ENCODE data around the gene MAPK13. TPM values are rescaled to one million over a fixed set of nuclear protein-coding genes. Genes with fewer than 3 reads are reported as not detected.
"Not testable (repeated sequence)": the region's sequence is repeated elsewhere in the genome, so short reads cannot be mapped to it uniquely, and the experiment has no call there.

MAPK13 gene
- total RNA-seq = 5.8 and 6.2 TPM in 2 replicates

DNA sequence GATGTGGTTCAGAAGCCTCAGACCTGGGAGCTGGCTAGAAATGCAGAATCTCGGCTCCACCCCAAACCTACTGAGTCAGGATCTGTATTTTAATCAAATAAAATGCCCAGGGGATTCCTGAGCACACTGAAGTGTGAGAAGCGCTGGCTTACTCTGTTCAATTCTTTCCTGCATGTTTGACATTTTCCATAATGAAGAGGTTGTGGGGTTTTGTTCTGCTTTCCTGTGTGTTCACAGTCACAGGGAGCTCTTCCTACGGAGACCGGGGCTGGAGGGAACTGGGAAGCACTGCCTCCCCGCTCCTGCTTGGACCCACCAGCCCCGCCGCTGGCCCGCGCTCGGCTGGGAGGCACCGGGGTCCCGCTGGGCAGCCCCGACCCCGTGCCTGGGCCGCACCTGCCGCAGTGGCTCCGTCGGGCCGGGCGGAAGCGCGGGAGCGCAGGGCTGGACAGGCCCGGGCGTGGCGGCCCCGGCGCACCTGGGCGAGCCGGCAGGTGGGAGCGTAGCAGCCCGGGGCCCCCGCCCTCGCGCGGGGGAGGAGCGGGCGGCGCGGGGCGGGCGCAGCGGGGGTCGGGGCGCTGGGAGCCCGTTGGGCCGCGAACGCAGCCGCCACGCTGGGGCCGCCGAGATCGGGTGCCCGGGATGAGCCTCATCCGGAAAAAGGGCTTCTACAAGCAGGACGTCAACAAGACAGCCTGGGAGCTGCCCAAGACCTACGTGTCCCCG lies at the start of gene MAPK13:
TSS of gene MAPK13 (plus strand) at position 573 of the 726 bp plus-strand sequence. CDS start at position 643, 70 bp downstream.
- DNase-seq (ENCODE audit: extremely low read depth, low read depth, low spot score) = no peak

DNA sequence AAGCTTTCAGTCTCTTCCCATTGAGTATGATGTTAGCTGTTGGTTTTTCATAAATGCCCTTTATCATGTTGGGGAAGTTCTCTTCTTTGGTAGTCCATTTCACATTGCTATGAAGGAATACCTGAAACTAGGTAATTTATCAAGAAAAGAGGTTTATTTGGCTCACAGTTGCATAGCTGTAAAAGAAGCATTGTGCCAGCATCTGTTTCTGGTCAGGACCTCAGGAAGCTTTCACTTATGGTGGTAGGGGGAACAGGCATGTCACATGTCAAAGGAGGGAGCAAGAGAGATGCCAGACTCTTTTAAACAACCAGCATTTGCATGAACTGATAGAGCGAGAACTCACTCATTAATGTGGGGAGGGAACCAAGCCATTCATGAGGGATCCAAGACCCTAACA lies 48.0 kb upstream of the MAPK13 start:
- no peak for DNase-seq (ENCODE audit: extremely low read depth, low read depth, low spot score)

DNA sequence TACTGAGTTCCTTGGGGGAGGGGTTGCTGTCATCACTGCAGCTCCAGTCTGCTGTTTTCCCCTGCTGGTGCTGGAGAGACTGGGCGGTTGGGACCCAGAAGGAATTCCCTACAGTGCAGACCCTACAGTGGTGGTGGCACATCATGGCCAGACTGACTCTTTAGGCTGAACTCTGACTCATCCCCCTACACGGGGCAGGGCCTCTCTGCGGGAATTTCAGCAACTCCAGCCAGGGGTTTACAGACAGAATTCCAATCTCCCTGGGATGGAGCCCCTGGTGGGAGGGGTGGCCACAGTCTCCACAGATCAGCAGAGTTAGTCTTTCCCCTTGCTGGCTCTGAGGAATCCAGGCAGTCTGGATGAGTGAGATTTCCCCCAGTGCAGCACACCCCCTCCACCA lies 46.9 kb upstream of the MAPK13 start:
- DNase-seq (ENCODE audit: extremely low read depth, low read depth, low spot score) = no peak

DNA sequence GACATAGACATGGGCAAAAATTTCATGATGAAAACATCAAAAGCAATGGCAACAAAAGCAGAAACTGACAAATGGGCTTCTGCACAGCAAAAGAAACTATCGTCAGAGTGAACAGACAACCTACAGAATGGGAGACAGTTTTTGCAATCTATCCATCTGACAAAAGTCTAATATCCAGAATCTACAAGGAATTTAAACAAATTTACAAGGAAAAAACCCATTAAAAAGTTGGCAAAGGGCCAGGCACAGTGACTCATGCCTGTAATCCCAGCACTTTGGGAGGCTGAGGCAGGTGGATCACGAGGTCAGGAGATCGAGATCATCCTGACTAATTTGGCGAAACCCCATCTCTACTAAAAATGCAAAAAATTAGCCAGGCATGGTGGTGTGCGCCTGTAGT lies 42.1 kb upstream of the MAPK13 start:
- not testable (repeated sequence) for DNase-seq (ENCODE audit: extremely low read depth, low read depth, low spot score)

DNA sequence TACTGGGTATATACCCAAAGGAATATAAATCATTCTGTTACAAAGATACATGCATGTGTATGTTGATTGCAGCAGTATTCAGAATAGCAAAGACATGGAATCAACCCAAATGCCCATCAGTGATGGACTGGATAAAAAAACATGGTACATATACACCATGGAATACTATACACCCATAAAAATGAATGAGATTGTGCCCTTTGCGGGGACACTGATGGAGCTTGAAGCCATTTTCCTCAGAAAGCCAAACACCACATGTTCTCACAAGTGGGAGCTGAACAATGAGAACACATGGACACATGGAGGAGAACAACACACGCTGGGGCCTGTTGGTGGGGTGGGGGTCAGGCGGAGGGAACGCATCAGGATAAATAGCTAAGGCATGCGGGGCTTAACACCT lies 41.3 kb upstream of the MAPK13 start:
- no peak for DNase-seq (ENCODE audit: extremely low read depth, low read depth, low spot score)

DNA sequence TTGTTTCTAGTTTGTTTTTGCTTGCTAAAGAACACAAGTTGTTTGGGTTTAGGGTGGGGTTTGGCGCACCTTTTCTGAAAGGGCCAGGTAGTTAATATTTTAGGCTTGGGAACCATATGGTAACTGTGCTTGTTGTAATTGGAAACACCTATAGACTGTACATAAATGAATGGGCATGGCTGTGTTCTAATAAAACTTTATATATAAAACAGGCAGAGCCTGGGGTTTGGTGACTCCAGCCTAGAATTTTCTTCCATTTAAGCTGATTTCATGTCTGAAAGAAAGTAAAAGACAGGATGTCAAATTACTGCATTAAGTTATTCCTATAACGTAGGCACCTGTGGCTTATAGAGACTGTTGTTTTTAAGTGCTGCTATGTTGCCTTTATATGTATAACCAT lies 36.1 kb upstream of the MAPK13 start:
- DNase-seq (ENCODE audit: extremely low read depth, low read depth, low spot score) = no peak

DNA sequence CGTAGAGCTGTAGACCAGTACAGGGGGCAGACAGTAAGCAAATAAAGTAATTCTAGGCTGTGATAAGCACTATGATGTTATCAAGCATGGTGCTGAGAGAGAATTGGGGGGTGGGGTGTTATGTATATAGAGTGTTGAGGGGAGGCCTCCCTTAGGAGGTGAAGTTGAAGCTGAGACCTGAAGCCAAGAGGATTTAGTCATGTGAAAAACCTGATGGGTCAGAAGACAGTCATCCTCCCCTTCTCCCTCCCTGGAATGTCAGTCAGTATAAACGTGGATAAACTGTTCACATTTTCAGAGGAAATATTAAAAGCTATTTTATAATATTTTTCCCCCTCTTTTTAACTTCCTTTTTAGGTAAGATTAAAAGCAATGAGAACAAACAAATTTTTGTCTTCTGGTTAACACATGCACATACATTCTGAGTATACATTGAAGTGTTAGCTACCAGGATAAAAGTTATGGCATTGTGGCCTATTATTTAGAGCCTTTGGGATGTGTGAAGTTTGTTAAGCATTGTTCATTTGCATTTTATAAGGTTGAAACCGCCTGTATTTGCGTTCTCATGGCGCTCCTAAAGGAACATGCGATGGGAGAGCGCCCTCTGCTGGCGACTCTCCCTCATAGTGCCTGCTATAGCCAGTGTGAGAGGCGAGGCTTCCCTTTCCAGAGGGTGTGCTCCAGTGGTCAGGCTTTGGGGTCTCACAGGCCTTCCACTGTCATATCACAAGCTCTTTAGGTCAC lies 35.4 kb upstream of the MAPK13 start:
- peak; percentile 52 for DNase-seq (ENCODE audit: extremely low read depth, low read depth, low spot score)

DNA sequence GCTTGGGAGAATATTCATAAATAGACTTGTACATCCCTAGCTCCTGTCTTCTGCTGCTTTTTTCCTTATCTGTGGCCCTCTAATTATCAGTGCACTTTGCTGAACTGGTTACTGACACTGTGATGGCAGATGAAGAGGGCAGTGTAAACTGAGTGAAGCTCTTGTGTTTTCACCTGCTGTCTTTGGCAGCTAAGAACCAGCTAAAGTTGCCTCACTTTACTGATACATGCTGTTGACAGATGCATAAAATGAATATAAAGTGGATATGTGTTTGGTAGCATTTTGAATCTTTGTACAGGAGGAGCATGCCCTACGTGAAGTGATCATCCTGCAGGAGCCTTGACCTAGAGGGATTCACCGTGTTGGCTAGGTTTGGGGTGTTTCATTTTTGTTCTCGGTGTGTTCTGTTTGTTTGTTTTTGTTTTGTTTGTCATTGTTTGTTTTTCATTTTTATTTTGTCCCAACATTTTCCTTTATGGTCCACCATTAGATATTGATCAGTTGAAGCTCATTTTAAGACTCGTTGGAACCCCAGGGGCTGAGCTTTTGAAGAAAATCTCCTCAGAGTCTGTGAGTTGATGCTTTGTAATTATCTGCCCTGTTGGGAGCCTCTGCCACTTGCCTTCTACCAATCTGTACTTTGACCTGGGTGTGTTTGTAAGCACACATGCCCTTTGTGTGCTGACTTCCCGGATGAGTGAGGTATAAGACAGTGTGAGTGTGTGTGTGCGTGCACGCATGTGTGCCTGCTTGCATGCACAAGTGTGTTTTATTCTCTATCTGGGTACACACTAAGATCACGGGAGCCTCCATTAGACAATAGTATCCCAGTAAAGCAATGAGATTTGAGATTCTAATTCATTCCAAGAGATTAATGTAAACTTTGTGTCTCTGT lies 34.6 kb upstream of the MAPK13 start:
- DNase-seq (ENCODE audit: extremely low read depth, low read depth, low spot score) = no peak

DNA sequence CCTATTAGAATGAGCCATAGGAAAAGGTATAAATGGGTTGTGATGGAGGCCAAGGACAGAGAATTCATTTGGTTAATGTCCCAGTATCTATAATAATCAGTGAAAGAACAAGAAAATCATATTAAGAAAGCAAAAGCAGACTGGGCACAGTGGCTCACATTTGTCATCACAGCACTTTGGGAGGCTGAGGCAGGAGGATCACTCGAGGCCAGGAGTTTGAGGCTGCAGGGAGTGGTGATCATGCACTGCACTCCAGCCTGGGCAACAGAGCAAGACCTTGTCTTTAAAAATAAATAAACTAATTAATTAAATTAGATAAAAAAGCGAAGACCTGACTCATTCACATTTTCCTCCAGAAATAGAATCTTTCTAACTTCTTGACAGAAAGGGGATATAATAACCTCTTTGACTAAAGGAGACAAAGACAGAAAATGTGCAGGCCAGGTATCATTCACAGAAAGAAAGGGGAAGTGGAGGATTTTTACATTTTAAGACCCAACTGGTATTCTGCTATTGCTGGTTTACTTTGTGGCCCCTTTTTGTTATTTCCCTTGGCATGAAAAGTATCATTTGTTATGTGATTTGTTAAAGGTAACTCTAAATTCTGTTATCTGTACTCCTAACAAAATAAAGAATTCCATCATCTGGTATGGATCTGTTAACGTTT lies 31.9 kb upstream of the MAPK13 start:
- no peak for DNase-seq (ENCODE audit: extremely low read depth, low read depth, low spot score)

DNA sequence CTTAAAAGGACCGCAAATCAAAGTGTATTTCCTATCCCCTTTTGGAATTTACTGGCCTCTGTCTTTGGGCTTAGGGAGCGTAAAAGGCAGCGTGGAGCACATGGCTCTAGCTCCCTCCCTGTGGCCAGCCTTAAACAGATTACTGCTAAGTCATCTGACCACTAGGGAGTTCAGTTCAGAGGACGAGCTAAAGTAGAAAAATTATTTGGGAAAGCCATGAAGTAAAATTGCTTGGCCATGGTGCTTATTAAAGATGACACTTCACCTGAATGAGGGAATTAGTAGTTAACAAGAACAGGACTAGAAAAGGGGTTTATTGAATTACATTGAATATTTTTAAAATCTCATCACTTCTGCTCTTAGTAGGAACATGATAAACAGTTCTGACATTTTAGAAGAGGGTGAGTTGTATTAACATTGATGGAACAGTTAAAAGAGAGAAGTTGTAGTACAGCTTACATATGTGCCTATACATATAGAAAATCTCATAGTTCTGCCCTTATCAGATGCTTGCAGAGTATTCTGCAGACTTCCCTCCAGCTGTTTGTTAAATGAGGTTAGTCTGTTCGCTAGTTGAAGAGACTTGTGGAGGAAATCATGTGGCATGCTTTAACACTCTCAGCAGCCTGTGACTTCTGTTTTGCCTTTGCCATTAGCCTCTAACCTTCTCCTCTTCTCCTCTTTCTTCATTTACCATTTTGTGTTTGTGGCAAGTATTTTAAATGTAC lies 31.2 kb upstream of the MAPK13 start:
- no peak for DNase-seq (ENCODE audit: extremely low read depth, low read depth, low spot score)

DNA sequence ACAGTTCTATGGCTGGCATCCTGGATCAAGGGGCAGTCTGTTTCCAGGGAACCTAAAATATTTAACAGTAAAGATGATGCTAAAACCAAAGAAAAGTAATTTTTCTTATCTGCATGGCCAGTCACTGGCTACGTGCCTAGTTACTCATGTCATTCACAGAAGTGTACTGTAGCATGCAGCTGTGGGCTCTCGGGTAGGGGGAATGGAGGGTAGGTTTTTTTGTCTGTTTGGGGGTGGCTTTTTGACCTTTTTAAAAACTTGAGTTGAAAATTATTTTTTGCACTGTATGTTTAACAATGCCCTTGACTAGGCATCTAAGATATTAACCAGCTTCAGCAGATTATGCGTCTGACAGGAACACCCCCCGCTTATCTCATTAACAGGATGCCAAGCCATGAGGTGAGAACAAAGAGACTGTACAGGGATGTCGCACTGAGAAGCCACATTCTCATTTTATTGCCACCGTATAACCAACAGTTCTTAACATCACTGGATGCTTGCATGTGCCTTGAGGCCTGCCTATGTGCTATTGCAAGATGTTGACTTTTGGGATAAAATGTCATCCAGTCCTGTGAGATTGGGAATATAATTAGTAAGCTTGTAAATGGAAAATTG lies 30.3 kb upstream of the MAPK13 start:
- DNase-seq (ENCODE audit: extremely low read depth, low read depth, low spot score) = no peak

DNA sequence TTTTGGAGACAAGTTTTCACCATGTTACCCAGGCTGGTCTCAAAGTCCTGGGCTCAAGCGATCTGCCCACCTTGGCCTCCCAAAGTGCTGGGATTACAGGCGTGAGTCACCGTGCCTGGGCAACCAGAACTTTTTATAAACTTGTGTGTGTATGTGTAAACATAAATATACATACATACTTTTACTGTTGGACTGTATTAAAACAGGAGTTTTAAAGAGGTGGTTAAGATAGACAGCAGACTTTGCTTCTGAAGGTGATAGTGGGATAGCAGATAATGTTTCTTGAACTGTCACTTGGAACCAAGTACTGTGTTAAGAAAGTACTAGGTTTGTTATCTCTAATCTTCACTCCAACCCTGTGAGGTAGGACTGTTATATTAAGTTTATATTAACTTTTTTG lies 28.6 kb upstream of the MAPK13 start:
- no peak for DNase-seq (ENCODE audit: extremely low read depth, low read depth, low spot score)

DNA sequence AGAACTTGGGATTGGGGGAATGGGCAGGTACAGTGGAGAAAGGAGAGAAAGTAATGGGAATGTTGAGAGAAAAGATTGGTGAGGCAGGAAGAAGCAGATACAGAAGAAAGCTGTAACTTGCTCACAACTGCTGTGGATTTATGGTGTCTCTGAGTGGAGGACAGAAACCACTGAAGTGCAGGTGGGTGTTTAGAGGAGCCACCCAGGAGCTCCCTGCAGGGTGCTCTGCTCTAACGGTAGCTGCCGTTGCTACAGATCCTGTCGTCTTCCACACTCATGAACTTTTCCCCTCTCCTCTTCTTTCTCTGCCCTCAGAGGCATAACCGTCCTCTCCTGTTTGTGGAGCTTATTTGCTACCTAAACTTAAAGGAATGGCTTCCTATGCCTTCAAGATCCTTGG lies 27.5 kb upstream of the MAPK13 start:
- no peak for DNase-seq (ENCODE audit: extremely low read depth, low read depth, low spot score)

DNA sequence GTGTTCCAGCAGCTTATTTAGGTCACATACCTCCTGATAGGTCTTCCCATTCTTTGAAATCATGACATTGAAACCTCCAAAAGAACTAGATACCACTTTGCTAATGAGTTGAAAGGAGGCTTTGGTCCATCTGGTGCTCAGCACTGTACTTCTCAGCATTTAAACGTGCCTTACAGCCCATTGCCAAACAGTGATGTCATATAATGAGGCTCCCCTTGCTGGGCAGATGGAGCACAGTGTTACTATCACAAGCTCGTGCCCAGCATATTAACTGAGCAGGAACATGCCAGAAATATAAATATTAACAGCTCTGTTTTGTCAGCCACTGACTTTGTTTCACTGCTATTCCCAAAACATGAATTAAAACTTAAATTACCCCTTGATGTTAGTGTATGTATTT lies 25.5 kb upstream of the MAPK13 start:
- DNase-seq (ENCODE audit: extremely low read depth, low read depth, low spot score) = no peak

DNA sequence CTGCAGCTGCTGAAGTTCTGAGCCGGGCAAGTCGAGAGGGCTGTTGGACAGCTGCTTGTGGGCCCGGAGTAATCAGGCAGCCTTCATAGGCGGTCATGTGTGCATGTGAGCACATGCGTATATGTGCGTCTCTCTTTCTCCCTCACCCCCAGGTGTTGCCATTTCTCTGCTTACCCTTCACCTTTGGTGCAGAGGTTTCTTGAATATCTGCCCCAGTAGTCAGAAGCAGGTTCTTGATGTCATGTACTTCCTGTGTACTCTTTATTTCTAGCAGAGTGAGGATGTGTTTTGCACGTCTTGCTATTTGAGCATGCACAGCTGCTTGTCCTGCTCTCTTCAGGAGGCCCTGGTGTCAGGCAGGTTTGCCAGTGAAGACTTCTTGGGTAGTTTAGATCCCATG lies 21.2 kb upstream of the MAPK13 start:
- DNase-seq (ENCODE audit: extremely low read depth, low read depth, low spot score) = no peak

DNA sequence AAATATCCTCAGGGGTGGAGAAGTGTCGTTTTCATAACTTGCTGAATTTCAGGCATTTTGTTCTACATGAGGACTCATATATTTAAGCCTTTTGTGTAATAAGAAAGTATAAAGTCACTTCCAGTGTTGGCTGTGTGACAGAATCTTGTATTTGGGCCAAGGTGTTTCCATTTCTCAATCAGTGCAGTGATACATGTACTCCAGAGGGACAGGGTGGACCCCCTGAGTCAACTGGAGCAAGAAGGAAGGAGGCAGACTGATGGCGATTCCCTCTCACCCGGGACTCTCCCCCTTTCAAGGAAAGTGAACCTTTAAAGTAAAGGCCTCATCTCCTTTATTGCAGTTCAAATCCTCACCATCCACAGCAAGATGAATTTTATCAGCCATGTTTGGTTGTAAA lies 20.3 kb upstream of the MAPK13 start:
- no peak for DNase-seq (ENCODE audit: extremely low read depth, low read depth, low spot score)

DNA sequence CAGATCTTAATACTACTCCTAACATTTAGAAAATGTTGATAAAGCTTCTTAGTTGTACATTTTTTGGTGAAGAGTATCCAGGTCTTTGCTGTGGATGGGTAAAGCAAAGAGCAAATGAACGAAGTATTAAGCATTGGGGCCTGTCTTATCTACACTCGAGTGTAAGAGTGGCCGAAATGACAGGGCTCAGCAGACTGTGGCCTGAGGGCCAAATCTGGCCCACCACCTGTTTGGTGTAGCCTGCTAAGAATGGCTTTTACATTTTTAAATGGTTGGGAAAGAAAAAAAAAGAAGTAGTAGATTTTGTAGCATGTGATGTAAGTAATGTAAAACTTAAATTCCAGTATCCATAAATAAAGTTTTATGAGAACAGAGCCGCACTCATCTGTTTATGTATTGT lies 19.4 kb upstream of the MAPK13 start:
- DNase-seq (ENCODE audit: extremely low read depth, low read depth, low spot score) = no peak

DNA sequence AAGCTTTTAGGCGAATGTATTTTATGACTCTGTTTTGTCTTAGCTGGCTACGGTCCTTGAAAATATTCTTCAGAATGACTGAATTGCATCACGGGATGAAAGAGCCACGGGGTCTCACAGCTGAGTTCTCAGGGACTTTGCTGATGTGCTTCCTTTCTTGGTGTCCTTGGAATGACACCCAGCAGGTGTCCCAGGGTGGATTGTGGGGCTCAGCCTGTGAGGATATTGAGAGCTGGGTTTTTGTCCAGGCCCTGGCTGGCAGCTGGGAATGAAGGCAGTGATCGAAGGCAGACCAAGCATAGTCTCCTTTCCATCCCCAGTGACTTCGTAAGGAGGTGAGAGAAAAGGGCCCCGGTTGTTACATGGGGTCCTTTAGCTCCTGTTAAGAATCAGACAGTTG lies 18.8 kb upstream of the MAPK13 start:
- no peak for DNase-seq (ENCODE audit: extremely low read depth, low read depth, low spot score)

DNA sequence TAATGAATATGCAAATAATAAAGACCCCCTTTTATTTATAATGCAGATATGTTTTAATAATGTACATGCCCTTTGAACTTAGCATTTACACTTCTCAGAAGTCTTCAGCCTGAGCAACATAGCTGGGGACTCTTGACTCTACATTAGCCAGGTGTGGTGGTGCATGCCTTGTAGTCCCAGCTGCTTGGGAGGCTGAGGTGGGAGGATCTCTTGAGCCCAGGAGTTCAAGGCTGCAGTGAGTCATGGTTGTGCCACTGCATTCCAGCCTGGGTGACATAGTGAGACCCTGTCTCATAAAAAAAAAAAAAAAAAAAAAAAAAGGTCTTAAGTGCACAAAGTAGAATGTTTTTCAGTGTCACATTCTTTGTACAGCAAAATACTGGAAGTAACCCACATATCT lies 17.3 kb upstream of the MAPK13 start:
- DNase-seq (ENCODE audit: extremely low read depth, low read depth, low spot score) = no peak

DNA sequence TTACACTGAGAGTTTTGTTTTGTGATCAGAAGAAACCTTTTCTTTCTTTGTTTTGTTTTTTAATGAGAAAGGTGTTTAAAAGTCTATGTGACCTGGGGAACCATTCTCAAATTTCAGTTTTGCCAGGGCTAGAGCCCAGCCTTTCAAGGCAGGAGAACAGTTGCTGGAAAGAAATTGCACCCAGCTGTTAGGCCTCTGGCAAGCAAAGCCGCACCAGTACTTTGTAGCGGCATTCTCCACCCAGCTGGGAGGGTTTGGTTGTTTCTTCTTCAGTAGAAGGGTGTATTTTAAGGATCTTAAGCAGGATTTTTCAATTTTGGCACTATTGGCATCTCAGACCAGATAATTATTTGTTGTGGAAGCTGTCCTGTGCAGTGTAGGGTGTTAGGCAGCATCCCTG lies 16.6 kb upstream of the MAPK13 start:
- no peak for DNase-seq (ENCODE audit: extremely low read depth, low read depth, low spot score)
